Right renal cortex interstitium (tissue), 3 donors: Measurements from ENCODE around the gene SLC22A5. TPM values are rescaled to one million over a fixed set of nuclear protein-coding genes. Genes with fewer than 3 reads are reported as not detected.
A peak's percentile ranks its signal among the peaks of the same experiment; 100 is the strongest.

Experiments
- DNase-seq, 3 donors: peaks; one replicate each; pipeline ENCODE4 v3.0.0-alpha.2; 2013; ENCODE audit warnings: low read depth in 3 of 3, low spot score in 2 of 3
- polyA plus RNA-seq, 3 donors: library from polyadenylated mRNA; unstranded; fragments of 120-200 nt; gene quantifications; one replicate each; pipeline ENCODE4 v1.2.1, GENCODE V29; 2013; ENCODE audit not compliant: insufficient read length in 3 of 3

Gene SLC22A5
- 10 to 100 TPM; 44.1 to 52.4 (median 45.1) TPM for polyA plus RNA-seq

GRCh38 chr5:132369474-132370180, at the start of gene SLC22A5:
SLC22A5 (plus strand) TSS chr5:132369710; CDS start chr5:132369973, 263 bp downstream.
- peak in 2 of 3 donors; percentile 44 to 56 for DNase-seq

- no peak for DNase-seq
These were observed 49.5 kb upstream of the SLC22A5 start for GRCh38 chr5:132319975-132320374.

DNA sequence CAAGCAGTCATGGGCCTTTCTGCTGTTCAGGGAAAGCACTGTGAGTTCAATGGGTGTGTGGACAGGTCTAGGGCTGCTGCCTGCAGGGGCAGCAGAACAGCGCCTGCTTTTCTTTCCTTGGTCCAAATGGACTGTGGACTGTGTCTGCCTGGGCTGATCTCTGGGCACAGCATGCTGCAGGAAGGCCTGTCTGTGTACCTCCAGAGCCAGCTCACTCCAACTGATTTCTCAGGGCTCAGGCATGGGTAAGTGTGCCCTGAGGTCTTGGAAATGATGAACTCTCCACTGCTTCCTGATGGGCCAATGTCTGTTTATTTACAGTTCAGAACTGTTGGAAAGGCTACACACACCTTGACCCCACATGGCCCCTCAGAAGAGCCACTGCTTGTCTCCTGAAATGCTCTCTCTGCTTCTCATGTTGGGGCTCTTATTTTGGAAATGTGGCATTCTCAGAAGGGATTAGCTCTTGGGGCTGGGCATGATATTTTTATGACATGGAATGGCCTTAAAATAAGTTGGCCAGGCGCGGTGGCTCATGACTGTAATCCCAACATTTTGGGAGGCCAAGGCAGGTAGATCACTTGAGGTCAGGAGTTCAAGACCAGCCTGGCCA, 48.3 kb upstream of the SLC22A5 start:
- DNase-seq: no peak

DNA sequence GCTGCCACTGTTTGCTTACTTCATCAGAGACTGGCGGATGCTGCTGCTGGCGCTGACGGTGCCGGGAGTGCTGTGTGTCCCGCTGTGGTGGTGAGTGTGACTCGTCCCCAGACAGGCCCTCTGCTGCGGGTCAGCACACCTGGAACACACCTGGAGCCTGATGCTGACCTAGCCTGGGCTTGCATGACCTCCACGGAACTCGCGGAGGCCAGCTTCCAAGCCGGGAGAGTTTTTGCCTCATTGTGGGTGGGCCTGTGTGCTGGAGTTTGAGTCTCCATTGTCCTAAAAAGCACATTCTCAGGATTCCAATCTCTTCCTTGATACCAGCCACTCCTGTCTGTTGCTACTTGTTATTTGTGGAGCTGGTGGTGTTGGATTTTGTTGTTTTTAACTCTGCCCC, 47.2 kb upstream of the SLC22A5 start:
- no peak for DNase-seq

GRCh38 chr5:132323202-132323601, 46.3 kb upstream of the SLC22A5 start:
- DNase-seq: no peak

DNA sequence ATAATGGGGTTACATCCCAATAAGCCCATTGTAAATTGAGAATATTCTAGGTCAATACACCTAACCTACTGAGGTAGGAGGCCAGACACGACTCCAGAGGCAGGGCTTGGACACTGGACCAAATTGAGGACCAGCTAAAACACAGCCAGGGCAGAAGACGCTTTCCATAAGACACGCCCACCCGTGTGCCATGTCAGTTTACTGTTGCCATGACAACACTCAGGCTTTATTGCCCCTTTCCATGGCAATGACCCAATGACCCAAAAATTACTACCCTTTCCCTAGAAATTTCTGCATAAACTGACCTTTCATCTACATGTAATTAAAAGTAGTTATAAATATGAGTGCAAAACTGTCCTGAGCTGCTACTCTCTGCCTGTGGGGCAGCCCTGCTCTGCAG, 43.8 kb upstream of the SLC22A5 start:
- no peak for DNase-seq

DNA sequence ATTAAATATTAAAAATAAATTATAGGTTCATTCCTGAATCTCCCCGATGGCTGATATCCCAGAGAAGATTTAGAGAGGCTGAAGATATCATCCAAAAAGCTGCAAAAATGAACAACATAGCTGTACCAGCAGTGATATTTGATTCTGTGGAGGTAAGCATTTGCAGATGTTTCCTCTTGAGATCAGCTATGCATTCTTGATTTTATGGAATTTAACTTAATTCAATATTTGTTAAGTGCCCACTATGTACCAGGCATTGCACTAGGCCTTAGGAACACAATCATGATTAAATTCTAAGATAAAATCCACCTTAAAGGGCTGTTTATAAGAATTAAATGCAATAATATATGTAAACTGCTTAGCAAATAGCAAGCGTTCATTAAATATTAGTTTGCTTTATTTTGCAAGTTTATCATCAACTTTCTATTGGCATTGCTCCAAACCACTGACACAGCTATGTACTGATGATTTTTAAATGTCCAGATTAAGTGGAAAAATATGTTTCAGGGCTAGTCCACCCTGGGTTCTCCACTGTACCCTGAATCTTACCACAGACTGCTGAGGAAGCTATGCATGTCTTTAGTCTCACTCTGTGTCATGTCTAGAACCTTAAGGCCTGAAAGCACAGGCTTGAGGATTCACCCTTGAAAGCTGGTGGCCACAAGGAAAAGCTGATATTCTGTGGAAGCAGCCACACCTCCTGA, 42.1 kb upstream of the SLC22A5 start:
- DNase-seq: no peak

- no peak for DNase-seq
These were observed 34.7 kb upstream of the SLC22A5 start for GRCh38 chr5:132334812-132335211.

DNA sequence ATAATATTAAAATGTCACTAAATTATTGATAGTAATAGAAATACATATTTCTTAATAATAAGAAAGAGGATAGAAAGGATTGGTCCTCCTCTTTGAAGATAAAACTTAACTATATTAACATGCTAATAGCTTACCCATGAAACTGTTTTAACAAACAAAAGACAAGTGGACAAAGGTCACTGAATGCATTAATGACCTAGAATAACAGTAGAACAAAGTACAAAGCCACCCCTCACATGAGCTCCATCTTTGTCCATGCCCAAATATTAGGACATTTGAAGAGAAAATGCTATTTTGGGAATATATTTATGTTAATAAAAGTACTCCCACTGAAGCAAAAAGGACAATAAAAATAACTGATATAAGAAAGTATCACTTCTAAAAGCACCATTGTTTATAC, 34.1 kb upstream of the SLC22A5 start:
- no peak for DNase-seq

GRCh38 chr5:132339502-132339901, 30.0 kb upstream of the SLC22A5 start:
- no peak for DNase-seq

DNA sequence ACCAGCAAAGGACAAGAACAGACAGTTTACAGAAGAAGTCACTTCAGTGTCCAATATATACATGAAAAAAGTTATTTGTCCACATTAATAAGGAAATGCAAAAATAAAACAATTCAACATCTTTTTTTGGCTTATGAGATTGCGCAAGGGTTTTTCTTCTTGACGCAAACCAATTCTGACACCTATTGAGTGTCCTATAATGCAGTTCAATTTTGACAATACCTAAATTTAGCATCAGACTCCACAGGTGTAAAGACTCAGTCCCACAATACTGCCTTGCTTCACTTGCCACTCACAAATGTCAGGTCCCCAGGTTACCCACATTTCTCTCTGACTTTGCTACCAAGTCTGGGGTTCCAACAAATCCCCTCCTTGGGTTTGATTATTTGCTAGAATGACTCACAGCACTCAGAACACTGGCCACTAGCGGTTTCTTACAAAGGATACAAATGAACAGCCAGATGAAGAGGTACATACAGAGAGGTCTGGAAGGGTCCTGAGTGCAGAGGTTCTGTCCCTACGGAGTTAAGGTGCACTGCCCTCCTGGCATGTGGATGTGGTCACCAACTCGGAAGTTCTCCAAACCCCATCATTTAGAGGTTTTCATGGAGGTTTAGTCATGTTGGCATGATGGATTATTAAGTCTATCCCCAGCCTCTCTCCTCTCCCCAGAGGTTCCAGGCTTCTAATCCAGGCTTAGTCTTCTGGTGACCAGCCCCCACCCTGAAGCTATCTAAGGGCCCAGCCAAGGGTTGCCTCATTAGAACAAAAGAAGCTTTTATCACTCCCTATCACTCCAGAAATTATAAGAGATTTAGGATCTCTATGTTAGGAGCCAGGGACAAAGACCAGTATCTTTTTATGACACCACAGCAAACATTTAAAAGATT, 27.0 kb upstream of the SLC22A5 start:
- no peak for DNase-seq

GRCh38 chr5:132344775-132345514, 24.6 kb upstream of the SLC22A5 start:
- no peak for DNase-seq

GRCh38 chr5:132353486-132353995, 16.0 kb upstream of the SLC22A5 start:
- DNase-seq: no peak

GRCh38 chr5:132354381-132355139, 14.9 kb upstream of the SLC22A5 start:
- DNase-seq: no peak

GRCh38 chr5:132355140-132355765, 14.3 kb upstream of the SLC22A5 start:
- no peak for DNase-seq

DNA sequence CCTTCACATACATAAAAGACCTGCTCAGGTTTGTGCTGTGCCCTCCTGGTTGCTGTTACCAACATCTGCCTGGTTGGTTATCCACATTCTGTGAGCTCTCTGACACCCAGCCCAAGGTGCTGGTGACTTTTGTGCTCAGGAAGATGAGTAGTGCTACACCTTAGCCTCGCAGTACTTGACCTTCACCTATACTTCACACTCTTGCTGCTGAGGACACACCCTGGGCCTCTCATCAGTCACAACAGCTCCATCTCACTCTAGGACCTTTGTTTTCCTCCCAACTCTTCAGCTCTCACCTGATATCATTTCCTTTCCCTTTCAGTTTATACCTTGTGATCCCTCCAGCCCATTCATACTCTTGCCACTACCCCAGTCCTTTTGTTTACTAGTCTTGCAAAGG, 10.7 kb upstream of the SLC22A5 start:
- no peak for DNase-seq

DNA sequence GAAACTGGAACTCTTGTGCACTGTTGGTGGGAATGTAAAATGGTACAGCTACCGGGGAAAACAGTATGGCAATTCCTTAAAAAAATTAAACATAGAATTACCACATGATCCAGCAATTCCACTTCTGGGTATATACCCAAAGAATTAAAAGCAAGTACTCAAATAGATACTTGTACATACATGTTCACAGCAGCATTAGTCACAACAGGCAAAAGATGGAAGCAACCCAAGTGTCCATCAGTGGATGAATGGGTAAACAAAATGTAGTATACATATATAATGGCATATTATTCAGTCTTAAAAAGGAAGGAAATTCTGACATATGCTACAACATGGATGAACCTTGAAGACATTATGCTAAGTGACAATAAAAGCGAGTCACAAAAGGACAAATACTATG, 7.4 kb upstream of the SLC22A5 start:
- DNase-seq: no peak

DNA sequence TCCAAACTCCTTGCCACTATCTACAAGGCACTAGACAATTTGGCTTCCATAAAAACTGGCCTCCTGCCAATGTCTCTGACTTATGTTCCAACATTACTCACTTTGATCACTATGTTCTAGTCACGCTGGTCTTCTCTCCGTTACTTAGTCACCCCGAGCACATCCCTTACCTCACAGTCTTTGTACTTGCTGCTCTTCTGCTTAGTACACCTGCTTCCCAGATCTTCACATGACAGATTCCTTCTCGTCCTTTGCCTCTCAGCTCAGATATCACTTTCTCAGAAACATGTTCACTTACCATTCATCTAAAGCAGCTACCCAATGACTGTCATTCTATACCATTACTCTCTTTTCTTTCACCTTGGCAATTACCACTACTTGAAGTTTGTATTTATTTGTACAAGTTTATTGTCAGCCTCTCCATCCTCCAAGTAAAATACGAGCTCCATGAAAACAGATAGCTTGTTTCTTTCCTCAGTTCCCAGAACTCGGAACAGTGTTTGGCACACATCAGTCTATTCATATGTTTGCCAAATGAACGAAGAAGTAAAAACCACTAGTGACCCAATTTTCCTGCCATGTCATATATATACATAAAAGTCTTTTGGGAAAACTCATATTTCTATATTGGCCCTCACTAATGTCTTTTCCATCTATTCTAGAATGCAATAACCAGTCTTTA, 5.9 kb upstream of the SLC22A5 start:
- DNase-seq: no peak
